Measurements from ENCODE around the gene P2RX2.

GRCh38 chr12:132639956-132640520, 21.5 kb downstream of the P2RX2 start:
- TF ChIP-seq, protein P1, sequence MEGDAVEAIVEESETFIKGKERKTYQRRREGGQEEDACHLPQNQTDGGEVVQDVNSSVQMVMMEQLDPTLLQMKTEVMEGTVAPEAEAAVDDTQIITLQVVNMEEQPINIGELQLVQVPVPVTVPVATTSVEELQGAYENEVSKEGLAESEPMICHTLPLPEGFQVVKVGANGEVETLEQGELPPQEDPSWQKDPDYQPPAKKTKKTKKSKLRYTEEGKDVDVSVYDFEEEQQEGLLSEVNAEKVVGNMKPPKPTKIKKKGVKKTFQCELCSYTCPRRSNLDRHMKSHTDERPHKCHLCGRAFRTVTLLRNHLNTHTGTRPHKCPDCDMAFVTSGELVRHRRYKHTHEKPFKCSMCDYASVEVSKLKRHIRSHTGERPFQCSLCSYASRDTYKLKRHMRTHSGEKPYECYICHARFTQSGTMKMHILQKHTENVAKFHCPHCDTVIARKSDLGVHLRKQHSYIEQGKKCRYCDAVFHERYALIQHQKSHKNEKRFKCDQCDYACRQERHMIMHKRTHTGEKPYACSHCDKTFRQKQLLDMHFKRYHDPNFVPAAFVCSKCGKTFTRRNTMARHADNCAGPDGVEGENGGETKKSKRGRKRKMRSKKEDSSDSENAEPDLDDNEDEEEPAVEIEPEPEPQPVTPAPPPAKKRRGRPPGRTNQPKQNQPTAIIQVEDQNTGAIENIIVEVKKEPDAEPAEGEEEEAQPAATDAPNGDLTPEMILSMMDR (IDR thresholded peaks at IDR 0.05; ENCODE audit: low read depth, low read length, missing input control), result no peak
- TF ChIP-seq YY1 (IDR thresholded peaks at IDR 0.05) (no peak), JUND (IDR thresholded peaks at IDR 0.05) (no peak), TAF1 (conservative IDR thresholded peaks at IDR 0.05) (no peak), FOXA1 (IDR thresholded peaks at IDR 0.05) (no peak), MAX (IDR thresholded peaks at IDR 0.05) (no peak), RAD21 (IDR thresholded peaks at IDR 0.05) (no peak), REST (IDR thresholded peaks at IDR 0.05) (no peak)
- TF ChIP-seq, protein P2, sequence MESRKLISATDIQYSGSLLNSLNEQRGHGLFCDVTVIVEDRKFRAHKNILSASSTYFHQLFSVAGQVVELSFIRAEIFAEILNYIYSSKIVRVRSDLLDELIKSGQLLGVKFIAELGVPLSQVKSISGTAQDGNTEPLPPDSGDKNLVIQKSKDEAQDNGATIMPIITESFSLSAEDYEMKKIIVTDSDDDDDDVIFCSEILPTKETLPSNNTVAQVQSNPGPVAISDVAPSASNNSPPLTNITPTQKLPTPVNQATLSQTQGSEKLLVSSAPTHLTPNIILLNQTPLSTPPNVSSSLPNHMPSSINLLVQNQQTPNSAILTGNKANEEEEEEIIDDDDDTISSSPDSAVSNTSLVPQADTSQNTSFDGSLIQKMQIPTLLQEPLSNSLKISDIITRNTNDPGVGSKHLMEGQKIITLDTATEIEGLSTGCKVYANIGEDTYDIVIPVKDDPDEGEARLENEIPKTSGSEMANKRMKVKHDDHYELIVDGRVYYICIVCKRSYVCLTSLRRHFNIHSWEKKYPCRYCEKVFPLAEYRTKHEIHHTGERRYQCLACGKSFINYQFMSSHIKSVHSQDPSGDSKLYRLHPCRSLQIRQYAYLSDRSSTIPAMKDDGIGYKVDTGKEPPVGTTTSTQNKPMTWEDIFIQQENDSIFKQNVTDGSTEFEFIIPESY (IDR thresholded peaks at IDR 0.05), result no peak

Data from liver (tissue), 3 donors.